Midbrain (tissue), 1 donor: Measurements from ENCODE around the gene TMEM132D.
"Not testable (repeated sequence)": the region's sequence is repeated elsewhere in the genome, so short reads cannot be mapped to it uniquely, and the experiment has no call there.

Experiments used
- DNase-seq: peaks from one replicate; lab custom pipeline; 2025; lab: John Stamatoyannopoulos, UW

Gene TMEM132D

GRCh38 chr12:129903956-129904829, at the start of gene TMEM132D:
TMEM132D (minus strand) TSS chr12:129904025.
- no peak for DNase-seq

GRCh38 chr12:129949651-129950050, 45.8 kb upstream of the TMEM132D start:
- DNase-seq, result no peak

GRCh38 chr12:129941618-129942017, 37.8 kb upstream of the TMEM132D start:
- no peak for DNase-seq

GRCh38 chr12:129938089-129938488, 34.3 kb upstream of the TMEM132D start:
- no peak for DNase-seq

GRCh38 chr12:129937426-129937825, 33.6 kb upstream of the TMEM132D start:
- no peak for DNase-seq

GRCh38 chr12:129928643-129929042, 24.8 kb upstream of the TMEM132D start:
- DNase-seq, result no peak

- no peak for DNase-seq
Observed at GRCh38 chr12:129927316-129927900, 23.6 kb upstream of the TMEM132D start.

- peak; percentile 82 for DNase-seq
Observed at GRCh38 chr12:129911428-129912049, 7.7 kb upstream of the TMEM132D start.

GRCh38 chr12:129909051-129910020, 5.5 kb upstream of the TMEM132D start:
- no peak for DNase-seq

- no peak for DNase-seq
Observed at GRCh38 chr12:129903092-129903945, 506 bp downstream of the TMEM132D start.

- DNase-seq, result no peak
Observed at GRCh38 chr12:129902371-129903091, 1.3 kb downstream of the TMEM132D start.

GRCh38 chr12:129901254-129901653, 2.6 kb downstream of the TMEM132D start:
- DNase-seq, result no peak

- no peak for DNase-seq
Observed at GRCh38 chr12:129900306-129900705, 3.5 kb downstream of the TMEM132D start.

GRCh38 chr12:129899045-129899444, 4.8 kb downstream of the TMEM132D start:
- DNase-seq, result not testable (repeated sequence)

- DNase-seq, result no peak
Observed at GRCh38 chr12:129893691-129894090, 10.1 kb downstream of the TMEM132D start.

- no peak for DNase-seq
Observed at GRCh38 chr12:129887101-129887500, 16.7 kb downstream of the TMEM132D start.

- DNase-seq, result no peak
Observed at GRCh38 chr12:129886541-129886940, 17.3 kb downstream of the TMEM132D start.

- DNase-seq, result no peak
Observed at GRCh38 chr12:129885287-129885686, 18.5 kb downstream of the TMEM132D start.

- no peak for DNase-seq
Observed at GRCh38 chr12:129877411-129877810, 26.4 kb downstream of the TMEM132D start.

- no peak for DNase-seq
Observed at GRCh38 chr12:129873833-129874208, 30.0 kb downstream of the TMEM132D start.
